Lung microvascular endothelial cell (primary cell): ENCODE data around the gene TMEM214. TPM values are rescaled to one million over a fixed set of nuclear protein-coding genes. Genes with fewer than 3 reads are reported as not detected.
"Not testable (repeated sequence)": the region's sequence is repeated elsewhere in the genome, so short reads cannot be mapped to it uniquely, and the experiment has no call there.

Experiments
- DNase-seq, 2 donors: peaks; one replicate each; pipeline versions ENCODE4 v3.0.0 to v3.0.0-alpha.2; 2010; ENCODE audit warnings: low read depth in 2 of 2
- total RNA-seq: library from RNA; depleted of rRNA; stranded (reverse); fragments of >200 nt; gene quantifications from 2 replicates; pipeline ENCODE4 v1.2.1, GENCODE V29; 2014

Gene TMEM214
- total RNA-seq, 1 donor from 2014 or later: 19.4 TPM

GRCh38 chr2:27069961-27070618 is 37.3 kb downstream of the TMEM214 start:
- no peak for DNase-seq

DNA sequence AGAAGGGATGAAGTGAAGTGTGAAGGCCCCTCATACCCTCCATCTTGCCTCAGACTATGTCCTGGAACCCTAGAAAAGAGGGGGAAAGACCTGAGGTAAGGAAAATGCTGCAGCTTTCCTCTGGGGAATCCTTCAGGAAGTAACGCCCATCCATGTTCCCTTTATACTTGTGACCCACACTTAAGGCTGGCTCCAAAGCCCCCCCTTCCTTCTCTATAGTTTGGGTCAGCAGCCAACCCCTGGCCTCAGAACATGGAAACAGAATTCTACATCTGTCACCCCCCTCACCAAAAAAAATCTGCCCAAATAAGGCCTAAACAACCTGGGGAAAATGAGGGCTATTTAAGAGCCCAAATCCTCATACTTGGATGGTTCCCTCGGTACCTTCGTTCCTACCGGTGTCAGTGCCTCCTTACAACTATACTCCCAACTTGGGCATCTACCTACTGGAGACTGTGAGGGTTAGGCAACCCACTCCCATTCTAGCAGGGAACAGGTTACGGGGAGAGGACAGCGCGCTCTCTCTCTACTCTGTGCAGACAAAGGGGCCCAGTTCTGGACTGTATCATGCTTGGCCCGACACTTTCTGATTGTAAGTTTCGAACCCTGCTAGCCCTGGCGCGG is 38.0 kb downstream of the TMEM214 start:
- no peak for DNase-seq

DNA sequence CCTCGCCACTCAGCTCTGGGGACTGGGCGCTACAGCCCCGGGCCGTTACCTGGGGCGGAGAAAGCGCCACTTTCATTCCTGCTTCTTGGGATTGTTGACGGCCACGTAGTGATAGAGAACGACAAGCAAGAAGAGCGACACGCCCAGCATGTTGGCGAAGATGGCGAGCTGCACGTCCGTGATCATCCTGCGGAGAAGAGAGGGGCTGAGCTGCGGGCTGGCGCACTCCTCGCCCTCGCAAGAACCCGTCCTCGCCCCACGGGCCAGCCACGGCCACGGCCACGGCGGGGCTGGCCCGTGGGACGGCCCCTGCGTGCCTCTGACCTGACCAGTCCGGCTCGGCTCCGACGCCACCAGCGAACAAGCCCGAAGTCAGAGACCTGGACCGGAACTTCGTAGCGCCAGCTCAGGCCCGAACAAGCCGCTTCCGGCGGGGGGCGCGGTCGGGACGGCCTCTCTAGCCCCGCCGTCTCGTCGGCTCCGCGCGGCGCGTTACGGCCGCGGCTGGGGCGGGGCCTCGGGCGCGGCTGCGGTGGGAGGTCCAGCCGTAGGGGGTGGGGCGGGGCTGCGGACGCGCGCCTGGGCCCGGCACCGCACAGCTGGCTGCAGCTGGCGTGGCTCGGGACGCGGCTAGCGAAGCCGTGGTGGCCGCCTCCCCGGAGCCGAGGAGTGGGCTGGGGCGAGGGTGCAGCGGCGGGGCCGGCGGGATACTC is 38.7 kb downstream of the TMEM214 start, which contains the start of gene OST4:
Gene OST4 (minus strand): TSS at position 378 of the 713 bp plus-strand sequence.
- peak; percentile 94 to 95 for DNase-seq

- peak in 1 of 2 donors; percentile 48 for DNase-seq
Observed at GRCh38 chr2:27071990-27072830, 39.4 kb downstream of the TMEM214 start.

DNA sequence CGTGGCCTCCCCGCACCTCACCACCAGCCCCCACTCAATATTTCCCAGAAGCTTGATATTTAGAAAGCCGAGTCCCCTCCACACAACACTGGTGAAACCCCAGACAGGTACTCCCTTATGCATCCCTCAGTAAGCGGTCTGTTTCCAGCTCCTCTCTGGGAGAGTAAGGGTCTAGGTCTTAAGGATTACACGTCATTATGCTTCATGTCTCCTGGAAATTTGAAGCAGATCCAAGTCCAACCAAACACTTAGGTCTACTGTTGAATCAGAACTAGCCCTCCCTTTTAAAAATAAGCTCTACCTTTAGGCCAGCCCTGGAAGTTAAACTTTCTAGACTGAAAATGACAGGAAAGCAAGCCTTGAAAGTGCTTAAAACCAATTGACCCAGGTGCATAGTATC is 40.2 kb downstream of the TMEM214 start:
- DNase-seq: no peak

DNA sequence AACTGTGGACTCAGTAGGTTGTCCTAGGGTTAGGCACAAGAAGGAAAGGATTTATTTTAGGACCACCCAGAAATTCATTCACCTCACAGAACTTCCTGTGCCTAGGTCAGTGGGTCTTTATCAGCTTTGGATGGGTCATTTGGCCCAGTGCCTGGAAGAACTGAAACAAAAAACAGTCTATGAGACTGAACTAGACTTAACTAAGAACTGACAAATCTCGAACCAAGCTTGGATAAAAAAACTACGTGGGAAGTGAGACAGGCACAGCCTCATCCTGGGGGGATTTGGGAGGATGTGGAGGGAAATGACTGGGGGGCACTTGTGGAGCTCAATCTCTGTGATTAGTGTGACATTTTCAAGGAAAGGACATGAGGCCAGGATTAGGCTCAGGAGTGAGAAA is 41.0 kb downstream of the TMEM214 start:
- no peak for DNase-seq

DNA sequence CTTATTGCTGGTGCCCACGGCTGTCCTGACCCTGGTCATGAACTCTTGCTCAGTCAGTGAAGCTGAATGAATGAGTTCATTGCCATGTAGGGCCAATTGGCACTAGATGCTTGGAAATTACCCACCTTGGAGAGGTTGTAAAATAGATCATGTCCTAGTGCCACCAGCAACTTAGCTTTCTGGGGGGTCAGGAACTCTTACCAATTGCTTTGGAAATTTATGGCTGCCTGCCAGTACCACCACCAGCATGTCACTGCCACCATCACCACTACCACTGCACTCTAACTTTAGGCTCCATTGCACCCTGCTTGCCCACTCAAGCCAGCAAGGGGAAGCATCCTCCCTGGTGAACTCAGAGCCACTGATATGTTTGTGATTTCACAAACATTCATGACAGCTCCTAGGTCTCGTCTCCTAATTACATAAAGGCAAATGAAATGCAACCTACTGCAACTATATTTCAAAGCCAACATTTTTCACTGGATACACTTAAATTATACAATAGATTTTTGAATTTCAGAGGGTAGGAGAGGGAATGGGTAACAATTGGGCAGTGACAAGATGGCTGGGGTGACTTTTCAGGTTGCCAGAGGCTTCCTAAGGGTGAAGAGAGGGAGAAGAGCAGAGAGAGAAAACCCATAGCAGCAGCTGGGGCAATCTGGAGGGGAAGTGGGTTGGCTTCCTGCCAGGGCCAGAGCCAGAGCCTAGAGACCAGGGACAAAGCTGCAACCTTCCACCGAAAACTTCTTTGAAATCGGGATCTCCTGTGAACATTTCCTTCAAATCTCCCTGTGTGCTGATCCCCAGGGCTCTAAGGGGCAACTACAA is 42.2 kb downstream of the TMEM214 start:
- DNase-seq: peak; percentile 47 to 63

DNA sequence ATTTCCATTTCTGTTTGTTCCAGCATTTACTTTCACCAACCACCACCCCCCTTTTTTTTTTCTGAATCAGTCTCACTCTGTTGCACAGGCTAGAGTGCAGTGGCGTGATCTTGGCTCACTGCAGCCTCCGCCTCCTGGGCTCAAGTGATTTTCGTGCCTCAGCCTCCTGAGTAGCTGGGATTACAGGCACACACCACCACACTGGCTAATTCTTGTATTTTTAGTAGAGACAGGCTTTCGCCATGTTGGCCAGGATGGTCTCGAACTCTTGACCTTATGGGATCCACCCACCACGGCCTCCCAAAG is 42.8 kb downstream of the TMEM214 start:
- not testable (repeated sequence) for DNase-seq

- no peak for DNase-seq
Observed at GRCh38 chr2:27076323-27076722, 43.6 kb downstream of the TMEM214 start.

DNA sequence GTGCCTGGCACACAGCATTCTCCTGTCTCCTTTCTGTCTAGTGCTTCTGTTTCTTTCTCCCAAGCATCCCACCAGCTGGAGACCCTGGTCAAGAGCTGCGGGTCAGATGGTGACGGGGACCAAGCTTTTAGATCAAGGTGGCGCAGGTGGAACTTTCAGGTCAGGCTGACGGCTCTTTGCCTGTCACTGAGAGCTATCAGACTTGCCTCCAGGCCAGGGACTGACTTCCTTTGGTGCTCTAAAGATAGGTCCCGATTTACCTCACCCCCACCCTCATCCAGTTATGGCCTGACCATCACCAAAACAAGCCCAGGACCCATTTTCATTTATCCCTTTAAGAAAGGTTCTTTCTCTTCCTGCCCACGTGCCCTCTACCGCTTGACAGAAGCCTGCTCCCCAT is 44.5 kb downstream of the TMEM214 start:
- no peak for DNase-seq

- DNase-seq: peak; percentile 43 to 65
Observed at GRCh38 chr2:27078267-27079194, 45.8 kb downstream of the TMEM214 start, which contains the start of gene EMILIN1. EMILIN1 (plus strand) TSS chr2:27078615; CDS start chr2:27079066, 451 bp downstream.

GRCh38 chr2:27079233-27080139 is 46.7 kb downstream of the TMEM214 start:
- DNase-seq: no peak

DNA sequence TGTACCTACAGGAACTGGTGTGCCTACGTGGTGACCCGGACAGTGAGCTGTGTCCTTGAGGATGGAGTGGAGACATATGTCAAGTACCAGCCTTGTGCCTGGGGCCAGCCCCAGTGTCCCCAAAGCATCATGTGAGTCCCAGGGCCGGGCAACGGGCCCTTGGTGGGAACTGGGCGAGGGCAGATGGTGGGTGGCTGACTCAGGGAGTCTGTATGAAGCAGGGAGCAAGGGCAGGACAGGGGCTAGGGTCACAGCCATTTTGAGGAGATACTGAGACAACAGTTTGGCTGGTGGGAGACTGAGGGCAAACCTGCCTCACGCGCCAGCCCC is 47.3 kb downstream of the TMEM214 start:
- DNase-seq: no peak

DNA sequence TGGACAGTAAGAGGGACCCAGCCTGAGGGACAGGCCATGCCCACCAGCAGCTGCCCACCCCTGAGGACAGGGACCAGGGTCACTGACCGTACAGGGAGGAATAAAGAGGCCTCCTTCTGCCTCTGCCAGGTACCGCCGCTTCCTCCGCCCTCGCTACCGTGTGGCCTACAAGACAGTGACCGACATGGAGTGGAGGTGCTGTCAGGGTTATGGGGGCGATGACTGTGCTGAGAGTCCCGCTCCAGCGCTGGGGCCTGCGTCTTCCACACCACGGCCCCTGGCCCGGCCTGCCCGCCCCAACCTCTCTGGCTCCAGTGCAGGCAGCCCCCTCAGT is 47.8 kb downstream of the TMEM214 start:
- DNase-seq: no peak

GRCh38 chr2:27081984-27082772 is 49.4 kb downstream of the TMEM214 start:
- no peak for DNase-seq

- DNase-seq: no peak
Observed at GRCh38 chr2:27082773-27083409, 50.1 kb downstream of the TMEM214 start.

DNA sequence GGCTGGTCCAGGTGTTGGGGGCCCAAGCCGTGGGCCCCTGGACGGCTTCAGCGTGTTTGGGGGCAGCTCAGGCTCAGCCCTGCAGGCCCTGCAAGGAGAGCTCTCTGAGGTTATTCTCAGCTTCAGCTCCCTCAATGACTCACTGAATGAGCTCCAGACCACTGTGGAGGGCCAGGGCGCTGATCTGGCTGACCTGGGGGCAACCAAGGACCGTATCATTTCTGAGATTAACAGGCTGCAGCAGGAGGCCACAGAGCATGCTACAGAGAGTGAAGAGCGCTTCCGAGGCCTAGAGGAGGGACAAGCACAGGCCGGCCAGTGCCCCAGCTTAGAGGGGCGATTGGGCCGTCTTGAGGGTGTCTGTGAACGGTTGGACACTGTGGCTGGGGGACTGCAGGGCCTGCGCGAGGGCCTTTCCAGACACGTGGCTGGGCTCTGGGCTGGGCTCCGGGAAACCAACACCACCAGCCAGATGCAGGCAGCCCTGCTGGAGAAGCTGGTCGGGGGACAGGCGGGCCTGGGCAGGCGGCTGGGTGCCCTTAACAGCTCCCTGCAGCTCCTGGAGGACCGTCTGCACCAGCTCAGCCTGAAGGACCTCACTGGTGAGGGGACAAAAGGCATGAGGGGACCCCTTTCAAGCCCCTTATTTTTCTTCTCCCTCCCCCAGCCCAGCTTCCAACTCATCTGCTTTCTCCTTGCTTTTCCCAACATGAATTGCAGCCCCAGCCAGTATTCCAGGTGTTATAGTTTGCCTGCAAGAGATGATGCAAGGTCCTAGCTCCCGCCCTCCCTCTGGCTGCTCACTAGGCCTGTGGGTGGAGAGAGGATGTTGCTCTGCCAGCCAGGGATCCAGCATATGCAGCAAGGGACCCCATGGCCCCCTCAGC is 50.9 kb downstream of the TMEM214 start:
- no peak for DNase-seq
